Naive thymus-derived CD4-positive, alpha-beta T cell (primary cell): ENCODE measurements around the gene GAL3ST2. TPM values are rescaled to one million over a fixed set of nuclear protein-coding genes. Genes with fewer than 3 reads are reported as not detected.
"Not testable (repeated sequence)": the region's sequence is repeated elsewhere in the genome, so short reads cannot be mapped to it uniquely, and the experiment has no call there.

Experiments
- ATAC-seq: fragments of 150-1000 bp; cut with Tn5 transposase; 2 replicates; pipeline ENCODE4 v1.10.0; 2021; ENCODE audit warnings: mild to moderate bottlenecking, moderate library complexity
- CTCF ChIA-PET: fragments of 350-600 bp; sonication (Branson Sonifier 250); formaldehyde crosslinking; loops from one replicate; lab custom pipeline; 2021; ENCODE audit warnings: antibody characterized with exemption; lab: Charles Lee
- POLR2A ChIA-PET: fragments of 350-600 bp; sonication (Branson Sonifier 250); formaldehyde crosslinking; loops from one replicate; lab custom pipeline; 2021; ENCODE audit warnings: antibody characterized with exemption, inconsistent platforms; lab: Charles Lee
- DNase-seq, 9 donors: peaks; one replicate each; pipeline versions ENCODE4 v3.0.0 to v3.0.0-alpha.2; 2020 to 2022; ENCODE audit warnings: mixed read lengths in 1 of 9
- H3K27ac ChIP-seq: one replicate; pipeline ENCODE4 v1.7.0; 2013; ENCODE audit warnings: mild to moderate bottlenecking, low read depth, low read length, moderate library complexity
- H3K27me3 ChIP-seq, 2 donors: one replicate each; pipeline ENCODE4 v1.7.0; 2013; ENCODE audit warnings: low read length in 2 of 2, mild to moderate bottlenecking in 2 of 2, moderate library complexity in 2 of 2; ENCODE audit not compliant: control insufficient read depth in 2 of 2, insufficient read depth in 2 of 2
- H3K36me3 ChIP-seq, 3 experiments: 1 replicate in 2 of 3; 2 replicates in 1 of 3; pipeline ENCODE4 v1.7.0; 2013; ENCODE audit warnings: low read length in 3 of 3, mild to moderate bottlenecking in 3 of 3, moderate library complexity in 1 of 3; ENCODE audit not compliant: insufficient read depth in 3 of 3, control insufficient read depth in 2 of 3
- H3K4me1 ChIP-seq, 2 donors: one replicate each; pipeline ENCODE4 v1.7.0; 2013; ENCODE audit warnings: low read length in 2 of 2, mild to moderate bottlenecking in 2 of 2, moderate library complexity in 1 of 2; ENCODE audit not compliant: control insufficient read depth in 2 of 2, insufficient read depth in 2 of 2
- H3K4me3 ChIP-seq: 2 replicates; pipeline ENCODE4 v1.7.0; 2013; ENCODE audit warnings: mild to moderate bottlenecking, low read length
- H3K9me3 ChIP-seq, 3 experiments: 1 replicate in 2 of 3; 2 replicates in 1 of 3; pipeline ENCODE4 v1.7.0; 2013; ENCODE audit warnings: low read length in 3 of 3; ENCODE audit not compliant: control insufficient read depth in 2 of 3
- H3K27ac Mint-ChIP-seq, 9 donors: one replicate each; pipeline ENCODE4 v1.8.0; 2020 to 2022; ENCODE audit warnings: mixed read lengths in 9 of 9, mild to moderate bottlenecking in 8 of 9, moderate library complexity in 5 of 9, inconsistent platforms in 2 of 9
- H3K27me3 Mint-ChIP-seq, 5 donors: one replicate each; pipeline ENCODE4 v1.8.0; 2021 to 2022; ENCODE audit warnings: mixed read lengths in 5 of 5, mild to moderate bottlenecking in 1 of 5
- H3K36me3 Mint-ChIP-seq, 5 donors: one replicate each; pipeline ENCODE4 v1.8.0; 2020 to 2022; ENCODE audit warnings: mixed read lengths in 5 of 5, mild to moderate bottlenecking in 3 of 5, inconsistent platforms in 1 of 5
- H3K4me1 Mint-ChIP-seq, 7 donors: one replicate each; pipeline ENCODE4 v1.8.0; 2020 to 2022; ENCODE audit warnings: mixed read lengths in 7 of 7, mild to moderate bottlenecking in 3 of 7, inconsistent platforms in 1 of 7
- H3K4me3 Mint-ChIP-seq, 10 donors: one replicate each; pipeline ENCODE4 v1.8.0; 2020 to 2022; ENCODE audit warnings: mild to moderate bottlenecking in 10 of 10, mixed read lengths in 10 of 10, moderate library complexity in 6 of 10, inconsistent platforms in 2 of 10
- H3K9me3 Mint-ChIP-seq, 11 donors: one replicate each; pipeline ENCODE4 v1.8.0; 2020 to 2022; ENCODE audit warnings: mixed read lengths in 11 of 11, mild to moderate bottlenecking in 4 of 11, inconsistent platforms in 1 of 11, moderate library complexity in 1 of 11
- intact Hi-C, 2 donors: fragments of 100-400 bp; cut with micrococcal nuclease; formaldehyde crosslinking; loops; one replicate each; pipeline ENCODE4 v1.15.1; 2023
- polyA plus RNA-seq, 2 donors: library from polyadenylated mRNA; unstranded; fragments of 300-500 nt; fragmentation: Illumina TruSeq; gene quantifications; one replicate each; pipeline ENCODE4 v1.2.3, GENCODE V29; 2021
- total RNA-seq, 6 experiments: library from RNA in 5 of 6; stranded (reverse) in 5 of 6; gene quantifications; 1 replicate in 5 of 6; 2 replicates in 1 of 6; pipeline ENCODE4 v1.2.3 and lab custom pipeline; 2021 to 2026

GAL3ST2 gene
- total and polyA plus RNA-seq, 7 experiments from 2014 or later: 0.17 to 0.93 (median 0.37) TPM; not detected in 4

DNA sequence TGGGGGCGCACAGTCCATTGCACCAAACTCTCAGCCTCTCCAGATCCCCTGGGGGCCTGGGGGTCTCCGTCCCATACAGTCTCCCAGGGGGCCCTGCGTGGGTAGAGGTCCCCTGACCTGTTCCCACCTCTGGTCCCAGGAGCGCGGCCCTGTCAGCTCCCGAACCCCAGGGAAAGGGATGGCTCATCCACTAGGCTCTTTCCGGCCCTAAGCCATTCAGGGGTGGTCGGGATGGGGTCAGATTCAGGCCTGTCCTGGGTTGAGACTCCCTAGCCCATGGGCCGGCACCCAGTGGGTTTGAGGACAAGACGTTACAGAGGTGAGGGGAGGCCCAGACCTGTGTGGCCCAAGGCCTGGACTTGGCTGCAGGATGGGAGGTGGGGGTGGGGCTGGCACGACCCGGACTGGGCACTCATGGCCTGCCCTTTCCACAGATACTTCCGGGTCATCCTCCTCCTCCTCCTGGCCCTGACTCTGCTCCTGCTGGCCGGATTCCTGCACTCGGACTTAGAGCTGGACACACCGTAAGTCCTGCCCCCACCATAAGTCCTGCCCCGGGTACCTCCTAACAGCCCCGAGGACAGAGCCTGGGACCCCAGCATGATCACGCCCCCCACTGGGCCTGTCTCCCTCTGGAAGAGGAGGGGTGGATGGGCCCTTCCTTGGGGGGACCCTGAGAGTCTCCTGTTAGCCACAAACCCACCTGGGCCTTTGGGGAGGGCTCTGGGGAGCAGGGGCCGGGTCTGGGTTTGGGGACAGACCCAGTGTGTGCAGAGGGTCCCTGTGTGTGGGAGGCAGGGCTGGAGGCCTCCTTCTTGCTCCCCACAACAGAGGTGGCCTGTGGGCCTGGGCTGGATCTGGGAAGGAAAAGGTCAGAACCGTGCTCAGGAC is 22.3 kb downstream of the GAL3ST2 start:
- intact Hi-C loops: no loop called here
- Mint-ChIP-seq H3K27me3 (peaks cover 0 to 3% (median 0%) of the 10 kb centered on the region in 5 donors), H3K4me1 (peaks cover 0 to 6% (median 2%) of the 10 kb centered on the region in 7 donors), H3K4me3 (no peak overlapping the region), H3K9me3 (no peaks in the 10 kb centered on the region), H3K36me3 (no peaks in the 10 kb centered on the region), H3K27ac (no peak overlapping the region)
- H3K4me3 ChIP-seq: no peak overlapping the region
- no peak for ATAC-seq
- H3K27ac ChIP-seq: no peak overlapping the region
- no peaks in the 10 kb centered on the region for H3K36me3 ChIP-seq
- POLR2A ChIA-PET: no interaction called here
- no peak for DNase-seq
- no peaks in the 10 kb centered on the region for H3K27me3 ChIP-seq
- peaks cover under 1 to 5% of the 10 kb centered on the region in 2 donors for H3K4me1 ChIP-seq
- no peaks in the 10 kb centered on the region for H3K9me3 ChIP-seq
- CTCF ChIA-PET: no interaction called here

DNA sequence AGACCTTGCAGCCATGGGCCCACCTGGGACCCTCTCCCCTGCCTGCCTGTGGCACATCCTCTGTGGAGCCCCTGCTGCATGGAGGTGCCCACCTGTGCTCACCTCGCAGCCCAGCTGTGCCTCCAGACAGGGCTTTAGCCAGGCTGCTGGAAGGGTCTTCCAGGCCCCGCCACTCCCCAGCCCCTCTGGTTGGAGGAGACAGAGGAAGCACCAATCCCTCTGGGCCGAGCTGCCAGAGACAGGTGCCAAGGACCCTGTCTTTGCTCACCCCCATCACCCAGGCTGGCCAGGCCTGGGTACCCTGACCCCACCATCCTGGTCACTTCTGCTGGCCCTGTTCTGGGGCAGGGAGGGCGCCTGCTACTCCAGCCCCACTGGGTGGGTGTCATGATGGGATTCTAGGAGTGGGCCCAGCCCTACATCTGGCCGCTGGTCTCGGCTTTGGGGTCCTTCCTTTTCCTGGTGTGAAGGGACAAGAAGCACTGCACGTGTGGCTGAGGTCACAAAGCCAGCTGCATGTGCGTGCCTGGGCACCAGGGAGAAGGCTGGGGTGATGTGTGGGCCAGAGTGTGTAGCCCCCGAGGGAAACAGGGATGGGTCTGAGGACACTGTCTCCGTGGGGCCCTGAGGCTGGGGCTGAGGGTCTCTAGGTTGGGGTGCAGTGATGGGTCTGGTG is 23.0 kb downstream of the GAL3ST2 start:
- H3K27ac ChIP-seq: no peak overlapping the region
- H3K4me1 ChIP-seq: peaks cover 8 to 12% of the 10 kb centered on the region in 2 donors
- Mint-ChIP-seq H3K4me1 (peaks cover 0 to 7% (median 3%) of the 10 kb centered on the region in 7 donors), H3K9me3 (no peaks in the 10 kb centered on the region), H3K27ac (no peak overlapping the region), H3K27me3 (peaks cover 0 to 3% (median 0%) of the 10 kb centered on the region in 5 donors), H3K36me3 (no peaks in the 10 kb centered on the region), H3K4me3 (no peak overlapping the region)
- intact Hi-C loops: loop anchor here in 1 of 2 donors (5.0 kb wide), 1 partner anchor 97 kb away; the partner anchor contains the start of gene ING5
- no peaks in the 10 kb centered on the region for H3K9me3 ChIP-seq
- POLR2A ChIA-PET: no interaction called here
- H3K4me3 ChIP-seq: no peak overlapping the region
- no peak for DNase-seq
- CTCF ChIA-PET: no interaction called here
- peaks cover 0 to 1% of the 10 kb centered on the region in 2 donors for H3K27me3 ChIP-seq
- no peaks in the 10 kb centered on the region for H3K36me3 ChIP-seq
- ATAC-seq: no peak

DNA sequence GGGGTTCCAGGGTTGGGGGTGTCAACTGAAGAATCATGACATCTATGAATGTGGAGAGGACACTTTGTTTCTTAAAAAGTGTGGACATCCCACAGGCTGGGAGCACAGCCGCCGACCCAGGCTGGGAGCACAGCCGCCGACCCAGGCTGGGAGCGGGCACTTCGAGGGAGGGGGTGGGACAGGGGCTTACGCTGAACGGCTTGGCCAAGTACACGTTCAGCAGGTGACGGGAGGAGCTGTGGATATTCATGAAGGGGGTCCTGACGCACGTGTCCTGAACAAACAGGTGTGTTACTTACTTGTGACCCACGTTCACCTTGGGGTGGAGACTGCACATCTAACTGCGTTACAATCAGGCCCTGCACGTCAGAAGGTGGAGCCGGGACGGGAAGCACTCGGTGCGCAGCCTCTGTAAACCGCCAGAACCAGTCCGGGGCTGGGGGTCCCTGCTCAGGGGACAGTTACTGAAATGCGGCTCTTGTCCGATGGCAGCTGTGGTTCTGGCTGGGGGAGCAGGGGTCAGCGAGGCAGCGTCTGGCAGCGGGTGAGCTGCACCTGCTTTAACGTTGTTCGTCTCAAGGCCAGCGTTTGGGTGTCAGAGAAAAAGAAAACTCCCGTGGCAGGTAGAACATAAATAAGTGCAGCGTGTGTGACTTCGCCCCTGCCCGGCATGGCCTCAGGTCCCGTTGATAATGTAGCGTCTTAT is 23.7 kb downstream of the GAL3ST2 start:
- DNase-seq, ATAC-seq, H3K27me3 ChIP-seq, CTCF ChIA-PET, POLR2A ChIA-PET, H3K27ac Mint-ChIP-seq, H3K4me3 ChIP-seq, H3K36me3 ChIP-seq, H3K9me3 ChIP-seq, H3K36me3 Mint-ChIP-seq, H3K27ac ChIP-seq, H3K4me3 Mint-ChIP-seq, H3K27me3 Mint-ChIP-seq, H3K9me3 Mint-ChIP-seq: not testable (repeated sequence)
- H3K4me1 ChIP-seq: peaks cover 11 to 15% of the 10 kb centered on the region in 2 donors
- H3K4me1 Mint-ChIP-seq: peaks cover 0 to 10% (median 6%) of the 10 kb centered on the region in 7 donors
- intact Hi-C loops: loop anchor here in 1 of 2 donors (5.0 kb wide), 1 partner anchor 98 kb away; the partner anchor contains the start of gene ING5

DNA sequence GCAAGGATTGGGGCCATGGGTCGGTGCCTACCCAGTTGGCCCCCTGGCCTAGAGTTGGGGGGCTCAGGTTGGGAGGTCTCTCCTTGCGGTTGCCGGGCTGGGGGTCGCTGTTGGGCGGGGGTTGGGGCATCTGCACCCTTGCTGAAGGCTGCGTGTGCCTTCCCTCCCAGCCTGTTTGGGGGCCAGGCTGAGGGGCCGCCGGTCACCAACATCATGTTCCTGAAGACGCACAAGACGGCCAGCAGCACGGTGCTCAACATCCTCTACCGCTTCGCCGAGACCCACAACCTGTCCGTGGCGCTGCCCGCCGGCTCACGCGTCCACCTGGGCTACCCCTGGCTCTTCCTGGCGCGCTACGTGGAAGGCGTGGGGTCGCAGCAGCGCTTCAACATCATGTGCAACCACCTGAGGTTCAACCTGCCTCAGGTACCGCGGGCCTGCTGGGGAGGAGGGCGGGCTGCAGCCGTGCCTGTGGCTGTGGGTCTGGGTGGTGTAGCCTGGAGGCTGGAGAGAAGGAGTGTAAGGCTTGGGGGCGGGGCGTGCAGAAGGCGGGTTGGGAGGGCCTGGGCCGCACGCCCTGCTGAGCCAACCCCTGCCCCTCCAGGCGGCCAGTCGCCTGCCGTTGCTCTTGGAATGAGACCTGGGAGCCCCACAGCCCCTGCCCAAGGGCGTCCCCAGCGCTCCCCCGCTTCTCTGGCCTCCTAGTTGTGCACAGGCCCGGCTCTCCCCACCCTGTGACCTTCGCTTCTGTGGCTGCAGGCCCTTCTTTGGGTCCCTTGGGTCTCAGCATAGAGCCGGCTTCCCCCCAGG is 25.2 kb downstream of the GAL3ST2 start:
- H3K36me3 ChIP-seq: no peaks in the 10 kb centered on the region
- ATAC-seq: no peak
- H3K4me1 ChIP-seq: peaks cover 11 to 15% of the 10 kb centered on the region in 2 donors
- H3K27ac Mint-ChIP-seq: no peak overlapping the region
- H3K36me3 Mint-ChIP-seq: no peaks in the 10 kb centered on the region
- no peak overlapping the region for H3K4me3 ChIP-seq
- ChIA-PET POLR2A (no interaction called here), CTCF (no interaction called here)
- peaks cover 0 to 4% of the 10 kb centered on the region in 2 donors for H3K27me3 ChIP-seq
- peaks cover 0 to 3% (median 0%) of the 10 kb centered on the region in 5 donors for H3K27me3 Mint-ChIP-seq
- intact Hi-C loops: loop anchor here in 1 of 2 donors (5.0 kb wide), 1 partner anchor 100 kb away; the partner anchor contains the start of gene ING5
- H3K9me3 Mint-ChIP-seq: no peaks in the 10 kb centered on the region
- H3K4me1 Mint-ChIP-seq: peaks cover 0 to 10% (median 6%) of the 10 kb centered on the region in 7 donors
- no peak overlapping the region for H3K27ac ChIP-seq
- no peak for DNase-seq
- no peaks in the 10 kb centered on the region for H3K9me3 ChIP-seq
- peak overlapping the region in 1 of 10 donors; percentile 33 for H3K4me3 Mint-ChIP-seq

DNA sequence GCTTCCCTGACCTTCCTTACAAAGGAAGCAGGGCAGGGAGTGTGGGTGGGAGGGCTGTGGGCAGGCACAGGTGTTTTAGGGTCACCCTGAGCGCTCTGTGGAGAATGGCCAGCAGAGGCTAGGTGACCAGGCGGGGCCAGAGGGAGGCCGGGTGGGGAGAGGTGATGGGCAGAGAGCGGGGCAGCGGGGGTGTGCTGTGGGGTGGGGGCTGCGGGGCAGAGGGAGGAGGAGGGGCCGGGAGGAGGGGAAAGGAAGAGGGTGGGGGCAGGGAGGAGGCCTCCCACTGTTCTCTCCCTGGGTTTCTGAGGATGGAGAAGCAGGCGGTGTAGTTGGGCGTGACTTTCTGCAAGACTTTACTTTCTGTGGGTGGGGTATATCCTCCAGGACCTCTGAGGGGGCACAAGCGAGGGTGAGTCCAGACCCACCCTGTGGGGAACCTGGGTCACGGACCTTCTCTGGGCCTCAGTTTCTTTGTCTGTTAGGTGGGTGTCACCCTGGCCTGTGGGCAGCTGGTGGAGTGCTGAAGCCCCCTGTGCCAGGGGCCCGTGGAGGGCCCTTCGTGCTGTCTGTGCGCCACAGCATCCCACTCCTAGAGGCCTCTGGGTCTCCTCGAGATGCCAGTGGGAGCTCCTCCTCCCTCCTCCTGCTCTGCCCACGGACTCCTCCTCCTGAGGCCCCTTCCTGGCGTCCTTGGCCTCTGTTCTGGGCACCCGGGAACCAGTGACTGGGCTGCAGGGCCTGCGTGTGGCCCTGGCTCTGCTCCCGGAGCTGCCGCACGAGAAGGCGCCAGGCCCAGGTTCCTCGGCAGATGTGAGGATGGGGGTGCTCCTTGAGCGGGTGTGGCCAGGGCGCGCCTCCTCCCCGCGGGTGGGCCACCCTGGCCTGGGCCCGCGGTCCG is 26.0 kb downstream of the GAL3ST2 start:
- intact Hi-C loops: loop anchor here in 1 of 2 donors (5.0 kb wide), 1 partner anchor 100 kb away; the partner anchor contains the start of gene ING5

More for the DNA sequence above, 26.0 kb downstream of the GAL3ST2 start:
- Mint-ChIP-seq H3K4me1 (peaks cover 0 to 10% (median 6%) of the 10 kb centered on the region in 7 donors), H3K27me3 (peaks cover 0 to 3% (median 0%) of the 10 kb centered on the region in 5 donors), H3K4me3 (peak overlapping the region in 3 of 10 donors; percentile 36 to 76 (median 49)), H3K36me3 (no peaks in the 10 kb centered on the region), H3K9me3 (no peaks in the 10 kb centered on the region), H3K27ac (peak overlapping the region in 2 of 9 donors; percentile 42 to 48)
- no peaks in the 10 kb centered on the region for H3K36me3 ChIP-seq
- H3K4me3 ChIP-seq: no peak overlapping the region
- peak; percentile 2 for ATAC-seq
- H3K27me3 ChIP-seq: peaks cover 0 to 4% of the 10 kb centered on the region in 2 donors
- no peak overlapping the region for H3K27ac ChIP-seq
- CTCF ChIA-PET: no interaction called here
- no peaks in the 10 kb centered on the region for H3K9me3 ChIP-seq
- H3K4me1 ChIP-seq: peaks cover 11 to 15% of the 10 kb centered on the region in 2 donors
- POLR2A ChIA-PET: no interaction called here
- peak in 1 of 9 donors; percentile 19 for DNase-seq
